H9 (cell line): ENCODE results near the gene HOXA2. TPM values are rescaled to one million over a fixed set of nuclear protein-coding genes. Genes with fewer than 3 reads are reported as not detected.

Experiments used
- DNase-seq: peaks from one replicate; pipeline ENCODE4 v3.0.0-alpha.2; 2017
- H2AFZ ChIP-seq: one replicate; pipeline ENCODE4 v1.6.1; 2013; ENCODE audit warnings: mild to moderate bottlenecking, low read length, control low read depth, moderate library complexity
- H2AK5ac ChIP-seq: 2 replicates; pipeline ENCODE4 v1.6.1; 2013; ENCODE audit warnings: low read length, control low read depth, mixed read lengths; ENCODE audit not compliant: insufficient read length
- H2BK120ac ChIP-seq: one replicate; pipeline ENCODE4 v1.6.1; 2013; ENCODE audit warnings: low read depth, mild to moderate bottlenecking, low read length, control low read depth, inconsistent platforms; ENCODE audit not compliant: poor library complexity, severe bottlenecking
- H2BK12ac ChIP-seq: 2 replicates; pipeline ENCODE4 v1.6.1; 2013; ENCODE audit warnings: low read length, control low read depth, mixed read lengths, low read depth; ENCODE audit not compliant: insufficient read length
- H2BK15ac ChIP-seq: 2 replicates; pipeline ENCODE4 v1.6.1; 2013; ENCODE audit warnings: low read depth, low read length, control low read depth
- H2BK20ac ChIP-seq: one replicate; pipeline ENCODE4 v1.6.1; 2013; ENCODE audit warnings: low read depth, mild to moderate bottlenecking, low read length, control low read depth, inconsistent platforms; ENCODE audit not compliant: poor library complexity, severe bottlenecking
- H2BK5ac ChIP-seq: 2 replicates; pipeline ENCODE4 v1.6.1; 2013; ENCODE audit warnings: low read length, control low read depth, mixed read lengths; ENCODE audit not compliant: insufficient read length
- H3K14ac ChIP-seq: 2 replicates; pipeline ENCODE4 v1.6.1; 2013; ENCODE audit warnings: low read length, control low read depth; ENCODE audit not compliant: insufficient read depth
- H3K18ac ChIP-seq: 2 replicates; pipeline ENCODE4 v1.6.1; 2013; ENCODE audit warnings: low read depth, mild to moderate bottlenecking, mixed read lengths, low read length, control low read depth; ENCODE audit not compliant: insufficient read length
- H3K23ac ChIP-seq: 2 replicates; pipeline ENCODE4 v1.6.1; 2013; ENCODE audit warnings: low read length, control low read depth, mixed read lengths, low read depth; ENCODE audit not compliant: insufficient read length
- H3K23me2 ChIP-seq: 2 replicates; pipeline ENCODE4 v1.6.1; 2013; ENCODE audit warnings: low read depth, mild to moderate bottlenecking, mixed read lengths, low read length, control low read depth; ENCODE audit not compliant: insufficient read length, poor library complexity, severe bottlenecking
- H3K27ac ChIP-seq: 2 replicates; pipeline ENCODE4 v1.5.1; 2013; ENCODE audit warnings: low read length, control low read depth, mixed read lengths, low read depth; ENCODE audit not compliant: insufficient read length
- H3K27me3 ChIP-seq: 2 replicates; pipeline ENCODE4 v1.6.1; 2013; ENCODE audit warnings: low read length, control low read depth, inconsistent platforms; ENCODE audit not compliant: insufficient read depth
- H3K4ac ChIP-seq: 2 replicates; pipeline ENCODE4 v1.6.1; 2013; ENCODE audit warnings: low read depth, mild to moderate bottlenecking, control low read depth, inconsistent platforms, low read length, moderate library complexity
- H3K4me1 ChIP-seq: 2 replicates; pipeline ENCODE4 v1.6.1; 2013; ENCODE audit warnings: low read length, control low read depth, inconsistent platforms; ENCODE audit not compliant: insufficient read depth
- H3K4me2 ChIP-seq: 2 replicates; pipeline ENCODE4 v1.6.1; 2013; ENCODE audit warnings: low read length, control low read depth, mixed read lengths; ENCODE audit not compliant: insufficient read length, insufficient read depth
- H3K56ac ChIP-seq: 2 replicates; pipeline ENCODE4 v1.6.1; 2013; ENCODE audit warnings: low read depth, mild to moderate bottlenecking, mixed read lengths, low read length, control low read depth; ENCODE audit not compliant: insufficient read length
- H3K79me1 ChIP-seq: 2 replicates; pipeline ENCODE4 v1.6.1; 2013; ENCODE audit warnings: low read depth, mild to moderate bottlenecking, moderate library complexity, low read length, control low read depth, inconsistent platforms; ENCODE audit not compliant: insufficient read depth, poor library complexity, severe bottlenecking
- H3K79me2 ChIP-seq: 2 replicates; pipeline ENCODE4 v1.6.1; 2013; ENCODE audit warnings: low read length, control low read depth, inconsistent platforms; ENCODE audit not compliant: insufficient read depth
- H3K9ac ChIP-seq: 2 replicates; pipeline ENCODE4 v1.6.1; 2013; ENCODE audit warnings: low read length, control low read depth, mixed read lengths; ENCODE audit not compliant: insufficient read length; ENCODE audit errors: extremely low read depth
- H3K9me3 ChIP-seq: one replicate; pipeline ENCODE4 v1.6.1; 2013; ENCODE audit warnings: low read depth, low read length, inconsistent platforms; ENCODE audit not compliant: control insufficient read depth
- H3T11ph ChIP-seq: one replicate; pipeline ENCODE4 v1.6.1; 2013; ENCODE audit warnings: mild to moderate bottlenecking, low read length, control low read depth, inconsistent platforms
- H4K20me1 ChIP-seq: one replicate; pipeline ENCODE4 v1.6.1; 2013; ENCODE audit not compliant: control insufficient read depth, insufficient read length, insufficient read depth
- H4K5ac ChIP-seq: 2 replicates; pipeline ENCODE4 v1.6.1; 2013; ENCODE audit warnings: low read depth, mild to moderate bottlenecking, mixed read lengths, low read length, control low read depth; ENCODE audit not compliant: insufficient read length
- H4K8ac ChIP-seq: replicated peaks from 2 replicates; pipeline ENCODE4 v1.6.1; 2013; ENCODE audit warnings: low read length, control low read depth, mixed read lengths, low read depth; ENCODE audit not compliant: insufficient read length
- H4K91ac ChIP-seq: 2 replicates; pipeline ENCODE4 v1.6.1; 2013; ENCODE audit warnings: low read depth, mild to moderate bottlenecking, moderate library complexity, mixed read lengths, low read length, control low read depth; ENCODE audit not compliant: insufficient read length
- H3K27ac Mint-ChIP-seq, 3 experiments: 2 replicates in 2 of 3; 3 replicates in 1 of 3; pipeline ENCODE4 v1.8.0; 2020 to 2021; ENCODE audit warnings: mixed read lengths in 3 of 3, mild to moderate bottlenecking in 1 of 3, moderate library complexity in 1 of 3
- H3K27me3 Mint-ChIP-seq: 2 replicates; pipeline ENCODE4 v1.8.0; 2021; ENCODE audit warnings: low read depth, mild to moderate bottlenecking, moderate library complexity, mixed read lengths
- H3K36me3 Mint-ChIP-seq, 3 experiments: 2 replicates in 2 of 3; 3 replicates in 1 of 3; pipeline ENCODE4 v1.8.0; 2020 to 2021; ENCODE audit warnings: low read depth in 3 of 3, mixed read lengths in 3 of 3; ENCODE audit not compliant: insufficient read depth in 1 of 3
- H3K4me1 Mint-ChIP-seq, 2 experiments: 2 replicates each; pipeline ENCODE4 v1.8.0; 2020; ENCODE audit warnings: mixed read lengths in 2 of 2
- H3K4me3 Mint-ChIP-seq, 2 experiments: 2 replicates in 1 of 2; 3 replicates in 1 of 2; pipeline ENCODE4 v1.8.0; 2020 to 2021; ENCODE audit warnings: mild to moderate bottlenecking in 2 of 2, mixed read lengths in 2 of 2, moderate library complexity in 1 of 2
- H3K9me3 Mint-ChIP-seq, 2 experiments: 2 replicates in 1 of 2; 3 replicates in 1 of 2; pipeline ENCODE4 v1.8.0; 2020; ENCODE audit warnings: mild to moderate bottlenecking in 2 of 2, mixed read lengths in 2 of 2, moderate library complexity in 1 of 2
- CTCF ChIP-seq: fragments of 200-600 bp; sonication (generic); conservative IDR thresholded peaks from 3 replicates; pipeline ENCODE4 v1.8.0; 2021; ENCODE audit warnings: antibody characterized with exemption, mild to moderate bottlenecking
- WGBS: extraction: QIAGEN DNeasy Blood & Tissue Kit; methylation state at CpG from one replicate; pipeline ENCODE4 v1.1.7; 2013; ENCODE audit warnings: missing lambda C conversion rate, low lambda C conversion rate, mixed read lengths; ENCODE audit not compliant: insufficient read length; ENCODE audit errors: extremely low coverage; 5-methylcytosine and 5-hydroxymethylcytosine counted together
- total RNA-seq: library from RNA; stranded (reverse); gene quantifications from 2 replicates; pipeline ENCODE4 v1.2.1, GENCODE V29; 2021

HOXA2 gene
- total RNA-seq, 1 experiment from 2014 or later: not detected

GRCh38 chr7:27122077-27122910, 19.8 kb upstream of the HOXA2 start:
- Histone ChIP-seq H2BK120ac (no peak overlapping the region), H2BK15ac (no peak overlapping the region), H3K4me2 (no peak overlapping the region), H3K27ac (no peak overlapping the region), H3K9ac (no peak overlapping the region), H4K8ac (no peak overlapping the region), H3K79me2 (no peaks in the 10 kb centered on the region), H3K56ac (no peak overlapping the region), H4K91ac (no peak overlapping the region), H3K23me2 (no peaks in the 10 kb centered on the region), H2AFZ (no peak overlapping the region), H2BK20ac (no peak overlapping the region), H4K20me1 (peaks cover 2% of the 10 kb centered on the region), H2BK12ac (no peak overlapping the region), H2AK5ac (no peak overlapping the region), H3K4me1 (no peaks in the 10 kb centered on the region), H4K5ac (no peak overlapping the region), H3K9me3 (no peaks in the 10 kb centered on the region), H3T11ph (no peak overlapping the region), H3K23ac (no peak overlapping the region), H3K18ac (no peak overlapping the region), H3K14ac (no peak overlapping the region), H2BK5ac (no peak overlapping the region), H3K79me1 (no peaks in the 10 kb centered on the region), H3K4ac (no peak overlapping the region), H3K27me3 (peaks cover 100% of the 10 kb centered on the region)
- Mint-ChIP-seq H3K4me1 (peaks cover 0 to 15% of the 10 kb centered on the region in 2 experiments; a peak in 1 of 4 replicates), H3K27me3 (peaks cover 100% of the 10 kb centered on the region), H3K4me3 (no peak overlapping the region; a peak in 1 of 5 replicates), H3K9me3 (peaks cover 9 to 13% of the 10 kb centered on the region in 2 experiments; a peak in 4 of 5 replicates), H3K36me3 (peaks cover 0 to 5% (median 0%) of the 10 kb centered on the region in 3 experiments; a peak in 1 of 7 replicates), H3K27ac (no peak overlapping the region)
- no peak for DNase-seq
- WGBS: no CpG with 5 or more reads among the region's 42 CpGs
- TF ChIP-seq CTCF: no peak
